ENCODE data around the gene ATP8B1.

- TF ChIP-seq POLR2A (IDR thresholded peaks at IDR 0.05; ENCODE audit: low read length) = no peak
- TF ChIP-seq RAD21 (conservative IDR thresholded peaks at IDR 0.05 in 1 of 2, IDR thresholded peaks at IDR 0.05 in 1 of 2) = no peak; a peak in 1 of 5 replicates
- TF ChIP-seq EP300 (IDR thresholded peaks at IDR 0.05) = peak; percentile 31 to 52; a peak in 2 of 5 replicates
- TF ChIP-seq, protein P1, sequence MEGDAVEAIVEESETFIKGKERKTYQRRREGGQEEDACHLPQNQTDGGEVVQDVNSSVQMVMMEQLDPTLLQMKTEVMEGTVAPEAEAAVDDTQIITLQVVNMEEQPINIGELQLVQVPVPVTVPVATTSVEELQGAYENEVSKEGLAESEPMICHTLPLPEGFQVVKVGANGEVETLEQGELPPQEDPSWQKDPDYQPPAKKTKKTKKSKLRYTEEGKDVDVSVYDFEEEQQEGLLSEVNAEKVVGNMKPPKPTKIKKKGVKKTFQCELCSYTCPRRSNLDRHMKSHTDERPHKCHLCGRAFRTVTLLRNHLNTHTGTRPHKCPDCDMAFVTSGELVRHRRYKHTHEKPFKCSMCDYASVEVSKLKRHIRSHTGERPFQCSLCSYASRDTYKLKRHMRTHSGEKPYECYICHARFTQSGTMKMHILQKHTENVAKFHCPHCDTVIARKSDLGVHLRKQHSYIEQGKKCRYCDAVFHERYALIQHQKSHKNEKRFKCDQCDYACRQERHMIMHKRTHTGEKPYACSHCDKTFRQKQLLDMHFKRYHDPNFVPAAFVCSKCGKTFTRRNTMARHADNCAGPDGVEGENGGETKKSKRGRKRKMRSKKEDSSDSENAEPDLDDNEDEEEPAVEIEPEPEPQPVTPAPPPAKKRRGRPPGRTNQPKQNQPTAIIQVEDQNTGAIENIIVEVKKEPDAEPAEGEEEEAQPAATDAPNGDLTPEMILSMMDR (IDR thresholded peaks at IDR 0.05) = no peak
- TF ChIP-seq, protein P2, sequence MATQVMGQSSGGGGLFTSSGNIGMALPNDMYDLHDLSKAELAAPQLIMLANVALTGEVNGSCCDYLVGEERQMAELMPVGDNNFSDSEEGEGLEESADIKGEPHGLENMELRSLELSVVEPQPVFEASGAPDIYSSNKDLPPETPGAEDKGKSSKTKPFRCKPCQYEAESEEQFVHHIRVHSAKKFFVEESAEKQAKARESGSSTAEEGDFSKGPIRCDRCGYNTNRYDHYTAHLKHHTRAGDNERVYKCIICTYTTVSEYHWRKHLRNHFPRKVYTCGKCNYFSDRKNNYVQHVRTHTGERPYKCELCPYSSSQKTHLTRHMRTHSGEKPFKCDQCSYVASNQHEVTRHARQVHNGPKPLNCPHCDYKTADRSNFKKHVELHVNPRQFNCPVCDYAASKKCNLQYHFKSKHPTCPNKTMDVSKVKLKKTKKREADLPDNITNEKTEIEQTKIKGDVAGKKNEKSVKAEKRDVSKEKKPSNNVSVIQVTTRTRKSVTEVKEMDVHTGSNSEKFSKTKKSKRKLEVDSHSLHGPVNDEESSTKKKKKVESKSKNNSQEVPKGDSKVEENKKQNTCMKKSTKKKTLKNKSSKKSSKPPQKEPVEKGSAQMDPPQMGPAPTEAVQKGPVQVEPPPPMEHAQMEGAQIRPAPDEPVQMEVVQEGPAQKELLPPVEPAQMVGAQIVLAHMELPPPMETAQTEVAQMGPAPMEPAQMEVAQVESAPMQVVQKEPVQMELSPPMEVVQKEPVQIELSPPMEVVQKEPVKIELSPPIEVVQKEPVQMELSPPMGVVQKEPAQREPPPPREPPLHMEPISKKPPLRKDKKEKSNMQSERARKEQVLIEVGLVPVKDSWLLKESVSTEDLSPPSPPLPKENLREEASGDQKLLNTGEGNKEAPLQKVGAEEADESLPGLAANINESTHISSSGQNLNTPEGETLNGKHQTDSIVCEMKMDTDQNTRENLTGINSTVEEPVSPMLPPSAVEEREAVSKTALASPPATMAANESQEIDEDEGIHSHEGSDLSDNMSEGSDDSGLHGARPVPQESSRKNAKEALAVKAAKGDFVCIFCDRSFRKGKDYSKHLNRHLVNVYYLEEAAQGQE (IDR thresholded peaks at IDR 0.05) = no peak
- no peak for TF ChIP-seq ZFP36 (IDR thresholded peaks at IDR 0.05; ENCODE audit: borderline replicate concordance, partially characterized antibody)
- TF ChIP-seq KDM1A (IDR thresholded peaks at IDR 0.05; ENCODE audit: low read depth) = no peak
These were observed 10.1 kb upstream of the ATP8B1 start for GRCh38 chr18:57813245-57813644.

Data from A549 (cell line).